Adipocyte (in vitro differentiated cells): Measurements from ENCODE around the gene CMAS.
"Not testable (repeated sequence)": the region's sequence is repeated elsewhere in the genome, so short reads cannot be mapped to it uniquely, and the experiment has no call there.

Experiments used
- DNase-seq: peaks from one replicate; pipeline ENCODE4 v3.0.0-alpha.2; 2015; ENCODE audit warnings: low read depth
- H3K27me3 ChIP-seq: replicated peaks from 2 replicates; pipeline ENCODE4 v1.7.0; 2013; ENCODE audit warnings: mild to moderate bottlenecking, low read length, moderate library complexity; ENCODE audit not compliant: control insufficient read depth, insufficient read depth
- H3K36me3 ChIP-seq: 2 replicates; pipeline ENCODE4 v1.7.0; 2013; ENCODE audit warnings: low read length, mild to moderate bottlenecking, moderate library complexity; ENCODE audit not compliant: control insufficient read depth, insufficient read depth, severe bottlenecking
- H3K4me1 ChIP-seq: 2 replicates; pipeline ENCODE4 v1.7.0; 2013; ENCODE audit warnings: mild to moderate bottlenecking, low read length, moderate library complexity; ENCODE audit not compliant: control insufficient read depth, insufficient read depth
- H3K4me3 ChIP-seq: 2 replicates; pipeline ENCODE4 v1.7.0; 2013; ENCODE audit warnings: mild to moderate bottlenecking, low read length, moderate library complexity
- H3K9ac ChIP-seq: 2 replicates; pipeline ENCODE4 v1.7.0; 2013; ENCODE audit warnings: mild to moderate bottlenecking, low read length, moderate library complexity
- H3K9me3 ChIP-seq: 2 replicates; pipeline ENCODE4 v1.7.0; 2013; ENCODE audit warnings: mild to moderate bottlenecking, low read length, moderate library complexity; ENCODE audit not compliant: control insufficient read depth

The CMAS gene

DNA sequence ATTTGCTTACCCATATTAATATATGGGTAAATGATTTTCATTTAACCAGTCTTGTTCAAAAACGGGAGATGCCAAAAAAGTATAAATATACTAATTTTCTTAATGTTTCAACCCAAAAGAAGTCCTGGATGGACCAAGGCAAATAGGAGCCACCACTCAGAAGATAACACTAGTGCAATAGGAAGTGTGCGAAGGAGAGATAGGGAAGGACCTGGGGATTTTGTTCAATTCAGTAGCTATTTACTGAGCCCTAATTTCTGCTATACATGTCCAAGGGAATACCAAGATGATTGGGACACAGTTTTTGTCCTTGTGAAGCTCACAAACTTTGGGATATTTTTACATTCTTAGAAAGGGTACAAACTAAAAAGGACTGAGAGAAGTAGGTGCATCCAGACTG, 1.5 kb downstream of the CMAS start:
- DNase-seq: no peak
- Histone ChIP-seq H3K4me1 (peaks cover 35% of the 10 kb centered on the region), H3K4me3 (peak overlapping the region; percentile 91), H3K36me3 (no peaks in the 10 kb centered on the region), H3K9me3 (no peaks in the 10 kb centered on the region), H3K9ac (peak overlapping the region; percentile 93), H3K27me3 (no peaks in the 10 kb centered on the region)

DNA sequence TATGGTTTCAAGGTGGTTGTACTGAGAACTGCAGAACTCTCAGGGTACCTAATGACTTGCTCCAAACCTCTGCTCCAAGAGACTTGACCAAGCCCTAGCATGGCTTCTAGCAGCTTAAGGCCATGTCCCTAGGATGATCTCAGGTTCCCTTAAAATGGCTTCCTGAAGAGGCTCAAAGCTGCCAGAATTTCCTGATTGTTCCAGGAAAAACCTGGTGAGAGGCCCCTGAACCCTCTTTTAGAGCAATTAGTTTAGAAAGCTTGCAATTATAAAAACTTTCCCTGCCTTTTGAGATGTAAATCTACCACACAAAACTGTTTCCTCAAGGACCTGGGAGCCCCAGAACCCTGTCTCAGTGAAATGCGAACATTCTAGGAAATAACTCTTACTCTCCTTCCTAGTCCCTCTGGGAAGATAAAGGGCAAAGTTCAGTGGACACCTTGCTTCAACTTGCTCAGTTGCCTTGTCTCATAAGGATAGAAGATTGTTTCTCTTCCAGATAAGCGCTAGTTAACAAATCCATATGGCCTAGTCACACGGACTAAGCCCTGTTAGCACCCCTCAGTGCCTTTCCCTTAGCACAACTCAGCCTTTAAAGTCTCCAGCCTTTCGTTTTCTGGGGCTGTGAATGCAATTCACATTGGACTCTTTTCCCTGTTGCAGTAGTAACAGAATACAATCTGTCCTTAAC, 2.5 kb downstream of the CMAS start:
- H3K9me3 ChIP-seq: no peaks in the 10 kb centered on the region
- DNase-seq: no peak
- H3K27me3 ChIP-seq: no peaks in the 10 kb centered on the region
- no peak overlapping the region for H3K4me3 ChIP-seq
- H3K4me1 ChIP-seq: peaks cover 31% of the 10 kb centered on the region
- H3K36me3 ChIP-seq: no peaks in the 10 kb centered on the region
- H3K9ac ChIP-seq: no peak overlapping the region

DNA sequence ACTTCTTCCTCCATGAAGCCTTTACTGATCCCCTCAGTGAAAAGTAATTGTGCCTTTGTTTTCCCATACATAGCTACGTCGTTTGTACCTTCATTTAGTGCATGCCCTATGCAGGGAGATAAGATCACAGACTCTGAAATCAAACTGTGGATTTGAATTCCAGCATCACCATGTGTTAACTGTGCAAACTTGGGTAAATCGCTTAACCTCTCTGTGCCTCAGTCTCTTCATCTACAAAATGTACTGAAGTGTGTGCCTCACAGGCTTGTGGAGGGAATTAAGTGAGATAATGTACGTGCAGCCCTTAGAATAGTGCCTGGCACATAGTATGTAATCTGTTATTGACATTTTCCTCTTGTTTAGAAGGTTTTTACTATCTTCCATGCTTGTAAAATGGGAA, 4.1 kb downstream of the CMAS start:
- no peak overlapping the region for H3K4me3 ChIP-seq
- no peaks in the 10 kb centered on the region for H3K36me3 ChIP-seq
- H3K27me3 ChIP-seq: no peaks in the 10 kb centered on the region
- no peak overlapping the region for H3K9ac ChIP-seq
- no peaks in the 10 kb centered on the region for H3K9me3 ChIP-seq
- no peak for DNase-seq
- peaks cover 31% of the 10 kb centered on the region for H3K4me1 ChIP-seq

DNA sequence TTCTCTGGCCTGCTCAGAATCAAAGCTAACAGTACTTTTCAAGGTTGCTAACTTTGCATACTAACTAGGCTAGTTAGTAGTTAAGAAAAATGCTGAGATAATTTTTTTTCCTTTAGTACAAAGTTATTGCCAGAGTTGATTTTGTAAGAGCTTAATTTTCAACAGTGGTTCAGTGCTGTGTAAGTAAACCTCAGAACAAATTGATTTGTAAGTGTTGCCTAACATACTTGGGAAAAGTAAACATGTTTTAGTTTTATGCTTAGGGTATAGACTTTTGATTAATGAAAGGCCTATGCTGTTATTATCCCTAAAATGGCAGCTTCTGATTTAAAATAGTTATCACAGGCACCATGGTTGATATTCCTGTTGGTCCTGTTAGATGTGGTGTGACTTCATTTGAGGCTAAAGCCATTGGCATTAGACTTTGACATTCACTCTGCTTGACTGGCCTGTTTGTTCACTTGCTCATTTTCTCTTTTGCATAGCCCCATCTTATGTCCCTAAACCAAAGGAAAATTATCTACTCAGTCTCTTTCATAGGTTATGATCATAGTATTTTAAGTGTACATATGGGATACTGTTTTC, 5.2 kb downstream of the CMAS start:
- H3K9me3 ChIP-seq: no peaks in the 10 kb centered on the region
- no peaks in the 10 kb centered on the region for H3K36me3 ChIP-seq
- DNase-seq: peak; percentile 39
- H3K4me3 ChIP-seq: no peak overlapping the region
- peaks cover 40% of the 10 kb centered on the region for H3K4me1 ChIP-seq
- H3K9ac ChIP-seq: peak overlapping the region; percentile 15
- no peaks in the 10 kb centered on the region for H3K27me3 ChIP-seq

DNA sequence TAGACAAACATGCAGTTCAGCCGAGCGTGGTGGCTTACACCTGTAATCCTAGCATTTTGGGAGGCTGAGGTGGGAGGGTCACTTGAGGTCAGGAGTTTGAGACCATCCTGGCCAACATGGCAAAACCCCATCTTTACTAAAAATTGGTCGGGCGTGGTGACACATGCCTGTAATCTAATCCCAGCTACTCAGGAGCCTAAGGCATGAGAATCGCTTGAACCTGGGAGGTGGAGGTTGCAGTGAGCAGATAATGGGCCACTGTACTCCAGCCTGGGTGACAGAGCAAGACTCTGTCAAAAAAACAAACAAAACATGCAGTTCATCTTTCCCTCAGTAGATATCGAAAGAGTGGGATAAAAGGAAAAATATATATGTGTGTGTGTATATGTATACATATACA, 7.0 kb downstream of the CMAS start:
- DNase-seq, H3K9me3 ChIP-seq, H3K36me3 ChIP-seq: not testable (repeated sequence)

DNA sequence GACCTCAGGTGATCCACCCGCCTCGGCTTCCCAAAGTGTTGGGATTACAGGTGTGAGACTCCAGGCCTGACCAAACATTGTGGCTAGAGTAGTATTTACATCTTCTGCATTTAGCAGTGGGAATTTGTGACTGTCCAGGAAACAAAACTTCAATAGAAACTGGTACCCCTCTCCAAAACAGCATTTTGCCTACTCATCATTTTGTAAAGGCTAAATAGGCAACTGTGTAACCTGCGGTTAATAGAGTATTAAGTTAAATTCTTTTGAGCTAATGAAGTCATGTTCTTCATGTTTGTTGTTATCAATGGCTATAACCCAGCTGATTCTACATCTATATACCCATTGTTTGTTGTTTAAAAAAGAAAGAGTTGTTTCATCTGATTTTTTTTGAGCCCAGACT, 8.1 kb downstream of the CMAS start:
- H3K9ac ChIP-seq: no peak overlapping the region
- H3K27me3 ChIP-seq: no peaks in the 10 kb centered on the region
- peaks cover 33% of the 10 kb centered on the region for H3K4me1 ChIP-seq
- H3K4me3 ChIP-seq: no peak overlapping the region
- no peaks in the 10 kb centered on the region for H3K9me3 ChIP-seq
- no peak for DNase-seq
- peaks cover 15% of the 10 kb centered on the region for H3K36me3 ChIP-seq

More for the DNA sequence above, 7.0 kb downstream of the CMAS start:
- H3K9ac ChIP-seq, H3K4me3 ChIP-seq, H3K27me3 ChIP-seq: not testable (repeated sequence)
- H3K4me1 ChIP-seq: peaks cover 33% of the 10 kb centered on the region

DNA sequence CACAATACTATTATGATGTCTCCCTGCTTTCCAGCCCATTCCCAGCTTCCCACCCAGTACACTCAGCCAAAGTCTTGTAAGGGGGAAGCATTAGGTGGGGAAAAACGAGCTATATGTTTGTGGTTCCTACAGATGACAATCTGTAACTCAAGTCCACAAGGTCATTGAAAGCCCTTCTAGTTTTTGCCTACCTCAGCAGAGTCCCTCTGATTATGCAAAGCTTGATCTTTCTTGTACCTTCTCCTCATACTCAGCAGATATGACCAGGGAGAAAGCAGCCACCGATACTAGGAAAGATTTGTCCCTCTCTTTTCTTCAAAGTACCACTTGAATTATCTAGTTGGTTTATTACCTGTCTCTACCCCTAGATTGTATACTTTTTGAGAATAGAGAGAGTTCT, 10.6 kb downstream of the CMAS start:
- Histone ChIP-seq H3K9me3 (no peaks in the 10 kb centered on the region), H3K27me3 (no peaks in the 10 kb centered on the region), H3K9ac (no peak overlapping the region), H3K4me3 (no peak overlapping the region), H3K36me3 (peaks cover 27% of the 10 kb centered on the region), H3K4me1 (peaks cover 25% of the 10 kb centered on the region)
- DNase-seq: no peak

DNA sequence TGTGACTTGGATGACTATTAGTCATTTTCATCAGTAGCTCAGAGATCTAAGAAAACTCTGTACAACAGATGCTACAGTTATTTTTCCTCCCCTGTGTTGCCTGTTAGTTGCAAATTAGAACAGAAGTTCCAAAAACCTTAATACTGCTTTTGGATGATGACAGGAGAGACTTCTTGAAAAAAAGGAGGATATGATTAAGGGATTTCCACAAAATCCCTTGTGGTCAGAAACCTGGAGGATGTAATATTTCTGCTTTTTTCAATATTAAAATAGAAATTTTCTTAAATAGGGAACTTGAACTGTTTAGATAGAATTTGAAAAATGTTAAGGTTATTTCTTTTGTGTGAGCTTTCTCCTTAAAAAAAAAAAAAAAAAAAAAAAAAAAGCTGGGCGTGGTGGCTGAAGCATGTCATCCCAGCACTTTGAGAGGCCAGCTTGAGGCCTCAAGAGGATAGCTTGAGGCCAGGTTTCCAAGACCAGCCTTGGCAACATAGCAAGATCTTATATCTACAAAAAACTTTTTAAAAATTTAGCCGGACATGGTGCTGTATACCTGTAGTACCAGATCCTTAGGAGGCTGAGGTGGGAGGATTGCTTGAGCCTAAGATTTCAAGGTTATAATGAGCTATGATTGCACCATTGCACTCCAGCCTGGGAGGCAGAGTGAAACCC, 14.1 kb downstream of the CMAS start:
- Histone ChIP-seq H3K9me3 (no peaks in the 10 kb centered on the region), H3K9ac (no peak overlapping the region), H3K27me3 (no peaks in the 10 kb centered on the region), H3K4me1 (peaks cover 22% of the 10 kb centered on the region), H3K4me3 (no peak overlapping the region), H3K36me3 (peaks cover 50% of the 10 kb centered on the region)
- DNase-seq: no peak

DNA sequence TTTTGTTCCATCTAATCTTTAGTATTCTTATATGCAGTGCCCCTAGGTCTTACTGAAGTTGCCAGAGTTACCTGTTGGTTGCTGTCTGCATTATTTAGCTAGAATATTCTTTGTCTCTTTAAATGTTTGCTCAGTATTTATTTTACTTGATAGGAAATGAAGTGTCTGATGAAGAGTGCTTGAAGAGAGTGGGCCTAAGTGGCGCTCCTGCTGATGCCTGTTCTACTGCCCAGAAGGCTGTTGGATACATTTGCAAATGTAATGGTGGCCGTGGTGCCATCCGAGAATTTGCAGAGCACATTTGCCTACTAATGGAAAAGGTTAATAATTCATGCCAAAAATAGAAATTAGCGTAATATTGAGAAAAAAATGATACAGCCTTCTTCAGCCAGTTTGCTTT, 18.9 kb downstream of the CMAS start:
- Histone ChIP-seq H3K9me3 (no peaks in the 10 kb centered on the region), H3K4me3 (no peak overlapping the region), H3K9ac (no peak overlapping the region), H3K36me3 (peaks cover 51% of the 10 kb centered on the region), H3K27me3 (no peaks in the 10 kb centered on the region), H3K4me1 (peaks cover 4% of the 10 kb centered on the region)
- no peak for DNase-seq

DNA sequence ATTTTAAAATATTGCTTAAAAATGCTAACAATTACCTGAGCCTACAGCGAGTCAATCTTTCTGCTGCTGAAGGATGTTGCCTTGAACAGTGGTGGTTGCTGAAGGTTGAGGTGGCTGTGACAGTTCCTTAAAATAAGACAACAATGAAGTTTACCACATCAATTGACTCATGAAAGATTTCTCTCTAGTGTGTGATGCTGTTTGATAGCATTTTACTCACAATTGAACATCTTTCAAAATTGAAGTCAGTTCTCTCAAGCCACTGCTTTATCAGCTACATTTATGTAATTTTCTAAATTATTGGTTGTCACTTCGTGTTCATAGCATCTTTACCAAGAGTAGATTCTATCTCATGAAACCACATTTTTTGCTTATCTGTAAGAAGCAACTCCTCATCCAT, 20.3 kb downstream of the CMAS start:
- no peaks in the 10 kb centered on the region for H3K4me1 ChIP-seq
- DNase-seq: no peak
- no peaks in the 10 kb centered on the region for H3K9me3 ChIP-seq
- H3K9ac ChIP-seq: no peak overlapping the region
- no peak overlapping the region for H3K4me3 ChIP-seq
- H3K36me3 ChIP-seq: peaks cover 42% of the 10 kb centered on the region
- H3K27me3 ChIP-seq: no peaks in the 10 kb centered on the region

DNA sequence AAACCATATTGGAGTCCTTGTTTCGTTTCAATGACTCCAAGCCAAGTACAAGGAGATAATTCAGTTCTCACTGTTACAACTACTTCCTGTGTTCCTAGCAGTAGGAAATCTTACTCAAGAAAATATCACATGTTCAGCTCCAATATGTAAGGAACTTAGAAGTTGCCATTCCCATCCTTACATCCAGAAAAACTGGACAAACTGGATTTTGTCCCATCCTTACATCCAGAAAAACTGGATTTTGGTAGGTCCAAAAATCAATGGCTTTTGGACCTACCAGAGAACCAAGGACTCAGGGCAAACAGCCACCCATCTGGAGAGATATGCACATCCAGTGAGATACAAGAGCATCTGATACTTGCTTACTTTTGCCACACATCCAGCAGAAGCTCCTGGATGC, 23.8 kb downstream of the CMAS start:
- no peaks in the 10 kb centered on the region for H3K4me1 ChIP-seq
- H3K4me3 ChIP-seq: no peak overlapping the region
- DNase-seq: no peak

More for the DNA sequence above, 23.8 kb downstream of the CMAS start:
- Histone ChIP-seq H3K36me3 (peaks cover 18% of the 10 kb centered on the region), H3K9me3 (peaks cover 9% of the 10 kb centered on the region), H3K27me3 (no peaks in the 10 kb centered on the region), H3K9ac (no peak overlapping the region)
